ENCODE data around the gene DDRGK1. TPM values are rescaled to one million over a fixed set of nuclear protein-coding genes. Genes with fewer than 3 reads are reported as not detected.

DDRGK1 gene
- total RNA-seq, 1 donor from 2014 or later: 139 TPM

GRCh38 chr20:3235666-3236324, 31.3 kb upstream of the DDRGK1 start:
- no peak for DNase-seq (ENCODE audit: low spot score)

GRCh38 chr20:3233991-3234498, 29.6 kb upstream of the DDRGK1 start:
- DNase-seq (ENCODE audit: low spot score): no peak

- DNase-seq (ENCODE audit: low spot score): no peak
Observed at GRCh38 chr20:3233131-3233990, 28.9 kb upstream of the DDRGK1 start.

- no peak for DNase-seq (ENCODE audit: low spot score)
Observed at GRCh38 chr20:3231889-3232588, 27.6 kb upstream of the DDRGK1 start.

- DNase-seq (ENCODE audit: low spot score): no peak
Observed at GRCh38 chr20:3231116-3231515, 26.6 kb upstream of the DDRGK1 start.

GRCh38 chr20:3229798-3230197, 25.3 kb upstream of the DDRGK1 start:
- DNase-seq (ENCODE audit: low spot score): no peak

GRCh38 chr20:3229158-3229557, 24.7 kb upstream of the DDRGK1 start:
- DNase-seq (ENCODE audit: low spot score): no peak

- no peak for DNase-seq (ENCODE audit: low spot score)
Observed at GRCh38 chr20:3228750-3229032, 24.2 kb upstream of the DDRGK1 start.

GRCh38 chr20:3227936-3228749, 23.7 kb upstream of the DDRGK1 start:
- DNase-seq (ENCODE audit: low spot score): no peak

GRCh38 chr20:3227506-3227905, 23.0 kb upstream of the DDRGK1 start:
- no peak for DNase-seq (ENCODE audit: low spot score)

- DNase-seq (ENCODE audit: low spot score): no peak
Observed at GRCh38 chr20:3226864-3227263, 22.4 kb upstream of the DDRGK1 start.

GRCh38 chr20:3226093-3226492, 21.6 kb upstream of the DDRGK1 start:
- no peak for DNase-seq (ENCODE audit: low spot score)

- DNase-seq (ENCODE audit: low spot score): no peak
Observed at GRCh38 chr20:3224681-3225421, 20.4 kb upstream of the DDRGK1 start.

GRCh38 chr20:3223994-3224680, 19.7 kb upstream of the DDRGK1 start:
- DNase-seq (ENCODE audit: low spot score): no peak

GRCh38 chr20:3223651-3223993, 19.1 kb upstream of the DDRGK1 start:
- DNase-seq (ENCODE audit: low spot score): no peak

GRCh38 chr20:3222635-3223600, 18.4 kb upstream of the DDRGK1 start:
- no peak for DNase-seq (ENCODE audit: low spot score)

- DNase-seq (ENCODE audit: low spot score): no peak
Observed at GRCh38 chr20:3221398-3222226, 17.1 kb upstream of the DDRGK1 start.

GRCh38 chr20:3218307-3218988, 14.0 kb upstream of the DDRGK1 start:
- peak; percentile 37 for DNase-seq (ENCODE audit: low spot score)

All from mucosa of gallbladder (tissue), 1 donor.